NCI-H1694 treated with DMSO at 0.1 percent for 48 hours (cell line): ENCODE measurements around the gene EIF2A.
A peak's percentile ranks its signal among the peaks of the same experiment; 100 is the strongest.
"Not testable (repeated sequence)": the region's sequence is repeated elsewhere in the genome, so short reads cannot be mapped to it uniquely, and the experiment has no call there.

Experiments
- DNase-seq: peaks from one replicate; lab custom pipeline; 2025; lab: John Stamatoyannopoulos, UW

Gene EIF2A

GRCh38 chr3:150546226-150547044 lies at the start of gene EIF2A, which contains the start of gene SERP1:
EIF2A (plus strand) TSS chr3:150546787; CDS start chr3:150546803, 16 bp downstream.
SERP1 (minus strand) TSS chr3:150546496; CDS start chr3:150546135, 361 bp downstream.
- DNase-seq = peak; percentile 97

- no peak for DNase-seq
These were observed 48.6 kb upstream of the EIF2A start for GRCh38 chr3:150497956-150498355.

- not testable (repeated sequence) for DNase-seq
These were observed 45.6 kb upstream of the EIF2A start for GRCh38 chr3:150500960-150501359.

- no peak for DNase-seq
These were observed 43.0 kb upstream of the EIF2A start for GRCh38 chr3:150503402-150504099.

- DNase-seq = no peak
These were observed 42.1 kb upstream of the EIF2A start for GRCh38 chr3:150504483-150504882.

GRCh38 chr3:150508401-150508800 lies 38.2 kb upstream of the EIF2A start:
- no peak for DNase-seq

GRCh38 chr3:150509780-150510179 lies 36.8 kb upstream of the EIF2A start:
- no peak for DNase-seq

- no peak for DNase-seq
These were observed 35.3 kb upstream of the EIF2A start for GRCh38 chr3:150511122-150511821.

- no peak for DNase-seq
These were observed 31.4 kb upstream of the EIF2A start for GRCh38 chr3:150515210-150515609.

GRCh38 chr3:150519026-150519425 lies 27.6 kb upstream of the EIF2A start:
- DNase-seq = no peak

GRCh38 chr3:150520408-150520807 lies 26.2 kb upstream of the EIF2A start:
- no peak for DNase-seq

GRCh38 chr3:150521463-150521862 lies 25.1 kb upstream of the EIF2A start:
- DNase-seq = no peak

- DNase-seq = no peak
These were observed 23.0 kb upstream of the EIF2A start for GRCh38 chr3:150523538-150523937.

GRCh38 chr3:150527464-150528255 lies 18.9 kb upstream of the EIF2A start:
- no peak for DNase-seq

- peak; percentile 15 for DNase-seq
These were observed 18.2 kb upstream of the EIF2A start for GRCh38 chr3:150528354-150528797.

GRCh38 chr3:150531775-150532174 lies 14.8 kb upstream of the EIF2A start:
- no peak for DNase-seq

GRCh38 chr3:150535204-150535603 lies 11.4 kb upstream of the EIF2A start:
- DNase-seq = no peak

- no peak for DNase-seq
These were observed 8.0 kb upstream of the EIF2A start for GRCh38 chr3:150538324-150539208.

GRCh38 chr3:150540297-150540696 lies 6.3 kb upstream of the EIF2A start:
- DNase-seq = no peak

GRCh38 chr3:150540991-150541390 lies 5.6 kb upstream of the EIF2A start:
- no peak for DNase-seq

GRCh38 chr3:150543128-150543527 lies 3.5 kb upstream of the EIF2A start:
- DNase-seq = no peak
